Lower leg skin (tissue), 3 donors: ENCODE measurements around the gene RTN3.

Experiments
- POLR2A ChIP-seq, 2 donors: fragments of 450-650 bp; IDR thresholded peaks; one replicate each; pipeline ENCODE4 v1.6.1; 2016 to 2017; ENCODE audit warnings: antibody characterized with exemption in 2 of 2, mild to moderate bottlenecking in 1 of 2, moderate library complexity in 1 of 2
- TF ChIP-seq, protein P1 (sequence below), 3 donors: fragments of 450-650 bp; IDR thresholded peaks; one replicate each; pipeline ENCODE4 v1.5.1; 2016; ENCODE audit warnings: antibody characterized with exemption in 3 of 3, mild to moderate bottlenecking in 3 of 3, moderate library complexity in 2 of 3

DNA sequence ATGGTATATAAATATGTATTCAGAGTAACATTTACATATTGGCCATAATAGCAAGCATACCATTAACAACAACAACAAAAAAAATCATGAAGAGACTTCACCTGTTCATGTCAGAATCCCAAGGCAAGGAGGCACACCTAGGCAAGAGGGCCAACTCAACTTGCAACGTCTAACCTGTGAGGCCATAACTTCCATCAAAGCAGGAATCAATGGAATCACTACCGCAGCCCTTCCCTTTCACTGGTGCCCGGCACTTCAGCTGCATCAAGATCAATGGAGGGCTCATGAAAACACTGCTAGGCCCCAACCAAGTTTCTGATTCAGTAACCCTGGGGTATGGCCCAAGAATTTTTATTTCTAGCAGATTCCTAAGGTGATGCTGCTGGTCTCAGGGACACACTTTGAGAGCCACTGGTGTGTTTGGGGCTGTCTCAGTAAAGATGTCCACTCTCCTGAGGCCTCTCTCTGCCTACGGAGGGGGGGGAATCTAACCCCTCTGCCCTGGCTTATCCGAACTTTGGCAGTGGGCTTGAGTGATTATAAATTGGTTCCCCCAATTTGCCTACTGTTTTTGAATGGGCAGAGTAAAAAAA is 79.3 kb downstream of the RTN3 start:
- TF ChIP-seq, protein P1, sequence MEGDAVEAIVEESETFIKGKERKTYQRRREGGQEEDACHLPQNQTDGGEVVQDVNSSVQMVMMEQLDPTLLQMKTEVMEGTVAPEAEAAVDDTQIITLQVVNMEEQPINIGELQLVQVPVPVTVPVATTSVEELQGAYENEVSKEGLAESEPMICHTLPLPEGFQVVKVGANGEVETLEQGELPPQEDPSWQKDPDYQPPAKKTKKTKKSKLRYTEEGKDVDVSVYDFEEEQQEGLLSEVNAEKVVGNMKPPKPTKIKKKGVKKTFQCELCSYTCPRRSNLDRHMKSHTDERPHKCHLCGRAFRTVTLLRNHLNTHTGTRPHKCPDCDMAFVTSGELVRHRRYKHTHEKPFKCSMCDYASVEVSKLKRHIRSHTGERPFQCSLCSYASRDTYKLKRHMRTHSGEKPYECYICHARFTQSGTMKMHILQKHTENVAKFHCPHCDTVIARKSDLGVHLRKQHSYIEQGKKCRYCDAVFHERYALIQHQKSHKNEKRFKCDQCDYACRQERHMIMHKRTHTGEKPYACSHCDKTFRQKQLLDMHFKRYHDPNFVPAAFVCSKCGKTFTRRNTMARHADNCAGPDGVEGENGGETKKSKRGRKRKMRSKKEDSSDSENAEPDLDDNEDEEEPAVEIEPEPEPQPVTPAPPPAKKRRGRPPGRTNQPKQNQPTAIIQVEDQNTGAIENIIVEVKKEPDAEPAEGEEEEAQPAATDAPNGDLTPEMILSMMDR (IDR thresholded peaks at IDR 0.05) = no peak
- no peak for TF ChIP-seq POLR2A (IDR thresholded peaks at IDR 0.05)
